H9 (cell line): ENCODE results near the gene CFAP119. TPM values are rescaled to one million over a fixed set of nuclear protein-coding genes. Genes with fewer than 3 reads are reported as not detected.

Experiments used
- DNase-seq: peaks from one replicate; pipeline ENCODE4 v3.0.0-alpha.2; 2017
- H2AFZ ChIP-seq: one replicate; pipeline ENCODE4 v1.6.1; 2013; ENCODE audit warnings: mild to moderate bottlenecking, low read length, control low read depth, moderate library complexity
- H2AK5ac ChIP-seq: 2 replicates; pipeline ENCODE4 v1.6.1; 2013; ENCODE audit warnings: low read length, control low read depth, mixed read lengths; ENCODE audit not compliant: insufficient read length
- H2BK120ac ChIP-seq: one replicate; pipeline ENCODE4 v1.6.1; 2013; ENCODE audit warnings: low read depth, mild to moderate bottlenecking, low read length, control low read depth, inconsistent platforms; ENCODE audit not compliant: poor library complexity, severe bottlenecking
- H2BK12ac ChIP-seq: 2 replicates; pipeline ENCODE4 v1.6.1; 2013; ENCODE audit warnings: low read length, control low read depth, mixed read lengths, low read depth; ENCODE audit not compliant: insufficient read length
- H2BK15ac ChIP-seq: 2 replicates; pipeline ENCODE4 v1.6.1; 2013; ENCODE audit warnings: low read depth, low read length, control low read depth
- H2BK20ac ChIP-seq: one replicate; pipeline ENCODE4 v1.6.1; 2013; ENCODE audit warnings: low read depth, mild to moderate bottlenecking, low read length, control low read depth, inconsistent platforms; ENCODE audit not compliant: poor library complexity, severe bottlenecking
- H2BK5ac ChIP-seq: 2 replicates; pipeline ENCODE4 v1.6.1; 2013; ENCODE audit warnings: low read length, control low read depth, mixed read lengths; ENCODE audit not compliant: insufficient read length
- H3K14ac ChIP-seq: 2 replicates; pipeline ENCODE4 v1.6.1; 2013; ENCODE audit warnings: low read length, control low read depth; ENCODE audit not compliant: insufficient read depth
- H3K18ac ChIP-seq: 2 replicates; pipeline ENCODE4 v1.6.1; 2013; ENCODE audit warnings: low read depth, mild to moderate bottlenecking, mixed read lengths, low read length, control low read depth; ENCODE audit not compliant: insufficient read length
- H3K23ac ChIP-seq: 2 replicates; pipeline ENCODE4 v1.6.1; 2013; ENCODE audit warnings: low read length, control low read depth, mixed read lengths, low read depth; ENCODE audit not compliant: insufficient read length
- H3K23me2 ChIP-seq: 2 replicates; pipeline ENCODE4 v1.6.1; 2013; ENCODE audit warnings: low read depth, mild to moderate bottlenecking, mixed read lengths, low read length, control low read depth; ENCODE audit not compliant: insufficient read length, poor library complexity, severe bottlenecking
- H3K27ac ChIP-seq: 2 replicates; pipeline ENCODE4 v1.5.1; 2013; ENCODE audit warnings: low read length, control low read depth, mixed read lengths, low read depth; ENCODE audit not compliant: insufficient read length
- H3K27me3 ChIP-seq: 2 replicates; pipeline ENCODE4 v1.6.1; 2013; ENCODE audit warnings: low read length, control low read depth, inconsistent platforms; ENCODE audit not compliant: insufficient read depth
- H3K4ac ChIP-seq: 2 replicates; pipeline ENCODE4 v1.6.1; 2013; ENCODE audit warnings: low read depth, mild to moderate bottlenecking, control low read depth, inconsistent platforms, low read length, moderate library complexity
- H3K4me1 ChIP-seq: 2 replicates; pipeline ENCODE4 v1.6.1; 2013; ENCODE audit warnings: low read length, control low read depth, inconsistent platforms; ENCODE audit not compliant: insufficient read depth
- H3K4me2 ChIP-seq: 2 replicates; pipeline ENCODE4 v1.6.1; 2013; ENCODE audit warnings: low read length, control low read depth, mixed read lengths; ENCODE audit not compliant: insufficient read length, insufficient read depth
- H3K56ac ChIP-seq: 2 replicates; pipeline ENCODE4 v1.6.1; 2013; ENCODE audit warnings: low read depth, mild to moderate bottlenecking, mixed read lengths, low read length, control low read depth; ENCODE audit not compliant: insufficient read length
- H3K79me1 ChIP-seq: 2 replicates; pipeline ENCODE4 v1.6.1; 2013; ENCODE audit warnings: low read depth, mild to moderate bottlenecking, moderate library complexity, low read length, control low read depth, inconsistent platforms; ENCODE audit not compliant: insufficient read depth, poor library complexity, severe bottlenecking
- H3K79me2 ChIP-seq: 2 replicates; pipeline ENCODE4 v1.6.1; 2013; ENCODE audit warnings: low read length, control low read depth, inconsistent platforms; ENCODE audit not compliant: insufficient read depth
- H3K9ac ChIP-seq: 2 replicates; pipeline ENCODE4 v1.6.1; 2013; ENCODE audit warnings: low read length, control low read depth, mixed read lengths; ENCODE audit not compliant: insufficient read length; ENCODE audit errors: extremely low read depth
- H3K9me3 ChIP-seq: one replicate; pipeline ENCODE4 v1.6.1; 2013; ENCODE audit warnings: low read depth, low read length, inconsistent platforms; ENCODE audit not compliant: control insufficient read depth
- H3T11ph ChIP-seq: one replicate; pipeline ENCODE4 v1.6.1; 2013; ENCODE audit warnings: mild to moderate bottlenecking, low read length, control low read depth, inconsistent platforms
- H4K20me1 ChIP-seq: one replicate; pipeline ENCODE4 v1.6.1; 2013; ENCODE audit not compliant: control insufficient read depth, insufficient read length, insufficient read depth
- H4K5ac ChIP-seq: 2 replicates; pipeline ENCODE4 v1.6.1; 2013; ENCODE audit warnings: low read depth, mild to moderate bottlenecking, mixed read lengths, low read length, control low read depth; ENCODE audit not compliant: insufficient read length
- H4K8ac ChIP-seq: replicated peaks from 2 replicates; pipeline ENCODE4 v1.6.1; 2013; ENCODE audit warnings: low read length, control low read depth, mixed read lengths, low read depth; ENCODE audit not compliant: insufficient read length
- H4K91ac ChIP-seq: 2 replicates; pipeline ENCODE4 v1.6.1; 2013; ENCODE audit warnings: low read depth, mild to moderate bottlenecking, moderate library complexity, mixed read lengths, low read length, control low read depth; ENCODE audit not compliant: insufficient read length
- H3K27ac Mint-ChIP-seq, 3 experiments: 2 replicates in 2 of 3; 3 replicates in 1 of 3; pipeline ENCODE4 v1.8.0; 2020 to 2021; ENCODE audit warnings: mixed read lengths in 3 of 3, mild to moderate bottlenecking in 1 of 3, moderate library complexity in 1 of 3
- H3K27me3 Mint-ChIP-seq: 2 replicates; pipeline ENCODE4 v1.8.0; 2021; ENCODE audit warnings: low read depth, mild to moderate bottlenecking, moderate library complexity, mixed read lengths
- H3K36me3 Mint-ChIP-seq, 3 experiments: 2 replicates in 2 of 3; 3 replicates in 1 of 3; pipeline ENCODE4 v1.8.0; 2020 to 2021; ENCODE audit warnings: low read depth in 3 of 3, mixed read lengths in 3 of 3; ENCODE audit not compliant: insufficient read depth in 1 of 3
- H3K4me1 Mint-ChIP-seq, 2 experiments: 2 replicates each; pipeline ENCODE4 v1.8.0; 2020; ENCODE audit warnings: mixed read lengths in 2 of 2
- H3K4me3 Mint-ChIP-seq, 2 experiments: 2 replicates in 1 of 2; 3 replicates in 1 of 2; pipeline ENCODE4 v1.8.0; 2020 to 2021; ENCODE audit warnings: mild to moderate bottlenecking in 2 of 2, mixed read lengths in 2 of 2, moderate library complexity in 1 of 2
- H3K9me3 Mint-ChIP-seq, 2 experiments: 2 replicates in 1 of 2; 3 replicates in 1 of 2; pipeline ENCODE4 v1.8.0; 2020; ENCODE audit warnings: mild to moderate bottlenecking in 2 of 2, mixed read lengths in 2 of 2, moderate library complexity in 1 of 2
- CTCF ChIP-seq: fragments of 200-600 bp; sonication (generic); conservative IDR thresholded peaks from 3 replicates; pipeline ENCODE4 v1.8.0; 2021; ENCODE audit warnings: antibody characterized with exemption, mild to moderate bottlenecking
- WGBS: extraction: QIAGEN DNeasy Blood & Tissue Kit; methylation state at CpG from one replicate; pipeline ENCODE4 v1.1.7; 2013; ENCODE audit warnings: missing lambda C conversion rate, low lambda C conversion rate, mixed read lengths; ENCODE audit not compliant: insufficient read length; ENCODE audit errors: extremely low coverage; 5-methylcytosine and 5-hydroxymethylcytosine counted together
- total RNA-seq: library from RNA; stranded (reverse); gene quantifications from 2 replicates; pipeline ENCODE4 v1.2.1, GENCODE V29; 2021

The CFAP119 gene
- total RNA-seq, 1 experiment from 2014 or later = 5.4 TPM

- no peak overlapping the region for H4K5ac ChIP-seq
- no peak for TF ChIP-seq CTCF
- H3K27ac Mint-ChIP-seq = peak overlapping the region in 1 of 3 experiments; percentile 93; a peak in 1 of 7 replicates
- peaks cover 2% of the 10 kb centered on the region for H3K79me1 ChIP-seq
- H3K56ac ChIP-seq = no peak overlapping the region
- no peaks in the 10 kb centered on the region for H3K4me1 ChIP-seq
- no CpG with 5 or more reads among the region's 18 CpGs for whole genome bisulfite sequencing
- no peaks in the 10 kb centered on the region for H3K27me3 Mint-ChIP-seq
- peaks cover 5 to 7% of the 10 kb centered on the region in 2 experiments for H3K4me1 Mint-ChIP-seq
- no peak overlapping the region for H2BK15ac ChIP-seq
- H2BK20ac ChIP-seq = no peak overlapping the region
- no peak overlapping the region for H3K14ac ChIP-seq
- peaks cover 3% of the 10 kb centered on the region for H3K23me2 ChIP-seq
- H3K27me3 ChIP-seq = no peaks in the 10 kb centered on the region
- H3K27ac ChIP-seq = no peak overlapping the region
- no peak overlapping the region for H3K9ac ChIP-seq
- no peak overlapping the region for H3K18ac ChIP-seq
- no peak for DNase-seq
- no peak overlapping the region for H3T11ph ChIP-seq
- no peaks in the 10 kb centered on the region for H4K20me1 ChIP-seq
- H2BK5ac ChIP-seq = no peak overlapping the region
- no peak overlapping the region for H3K4me3 Mint-ChIP-seq
- H3K79me2 ChIP-seq = no peaks in the 10 kb centered on the region
- no peak overlapping the region for H2BK12ac ChIP-seq
- H2AK5ac ChIP-seq = no peak overlapping the region
- H2AFZ ChIP-seq = no peak overlapping the region
- no peak overlapping the region for H3K4me2 ChIP-seq
- H3K23ac ChIP-seq = no peak overlapping the region
- H2BK120ac ChIP-seq = no peak overlapping the region
- H3K9me3 ChIP-seq = no peaks in the 10 kb centered on the region
- H3K4ac ChIP-seq = no peak overlapping the region
- no peaks in the 10 kb centered on the region for H3K9me3 Mint-ChIP-seq
- H4K8ac ChIP-seq = no peak overlapping the region
- H3K36me3 Mint-ChIP-seq = peaks cover 65 to 100% (median 98%) of the 10 kb centered on the region in 3 experiments
- H4K91ac ChIP-seq = no peak overlapping the region
These were observed 6.1 kb upstream of the CFAP119 start for GRCh38 chr16:30767767-30768465.
